ENCODE results near the gene BPIFB1.

BPIFB1 gene, protein sequence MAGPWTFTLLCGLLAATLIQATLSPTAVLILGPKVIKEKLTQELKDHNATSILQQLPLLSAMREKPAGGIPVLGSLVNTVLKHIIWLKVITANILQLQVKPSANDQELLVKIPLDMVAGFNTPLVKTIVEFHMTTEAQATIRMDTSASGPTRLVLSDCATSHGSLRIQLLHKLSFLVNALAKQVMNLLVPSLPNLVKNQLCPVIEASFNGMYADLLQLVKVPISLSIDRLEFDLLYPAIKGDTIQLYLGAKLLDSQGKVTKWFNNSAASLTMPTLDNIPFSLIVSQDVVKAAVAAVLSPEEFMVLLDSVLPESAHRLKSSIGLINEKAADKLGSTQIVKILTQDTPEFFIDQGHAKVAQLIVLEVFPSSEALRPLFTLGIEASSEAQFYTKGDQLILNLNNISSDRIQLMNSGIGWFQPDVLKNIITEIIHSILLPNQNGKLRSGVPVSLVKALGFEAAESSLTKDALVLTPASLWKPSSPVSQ

DNA sequence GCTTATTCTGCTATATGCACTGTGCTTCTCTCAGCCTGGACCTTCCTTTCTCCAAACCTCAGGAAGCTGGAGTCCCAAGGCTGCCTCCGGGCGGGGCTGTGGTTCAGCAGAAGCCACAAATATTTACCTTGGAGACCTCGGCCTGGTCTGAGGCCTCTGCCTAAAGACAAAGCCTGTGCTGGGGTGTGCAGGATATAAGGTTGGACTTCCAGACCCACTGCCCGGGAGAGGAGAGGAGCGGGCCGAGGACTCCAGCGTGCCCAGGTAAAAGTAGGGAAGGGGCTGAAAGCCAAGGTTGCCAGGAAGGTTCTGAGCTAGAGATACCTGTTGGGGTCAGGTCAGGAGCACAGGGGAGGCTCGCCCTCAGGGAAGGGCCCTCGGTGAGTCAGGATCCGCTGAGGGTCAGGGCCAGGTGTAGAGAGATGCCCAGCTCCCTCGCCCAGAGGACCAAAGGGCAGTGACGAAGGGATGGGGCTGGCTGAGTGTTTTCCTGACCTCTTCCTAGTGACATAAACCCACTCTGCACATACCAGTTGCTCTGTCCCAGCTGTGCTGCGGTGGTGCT lies at the start of gene BPIFB1:
Gene BPIFB1 (plus strand): TSS at position 224 of the 565 bp plus-strand sequence. CDS start 2,860 bp downstream, outside the sequence.
- DNase-seq, result no peak

DNA sequence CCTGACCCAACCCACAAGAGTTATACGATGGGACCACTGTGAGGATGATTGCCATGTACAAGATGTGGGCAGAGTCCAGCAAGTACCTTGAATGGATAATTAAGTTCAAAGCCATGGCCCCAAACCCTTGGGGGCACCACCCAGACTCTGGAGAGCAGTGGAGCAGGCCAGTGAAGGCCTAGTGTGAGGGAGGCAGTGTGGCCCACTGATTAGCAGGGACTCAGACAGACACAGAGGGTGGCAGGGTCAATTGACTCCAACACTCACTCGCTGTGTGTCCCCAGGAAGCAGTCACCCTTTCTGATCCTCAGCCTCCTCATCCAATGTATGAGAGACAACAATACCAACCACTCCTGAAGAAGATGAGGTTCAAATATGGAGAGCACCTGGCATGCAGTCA lies 49.0 kb upstream of the BPIFB1 start:
- no peak for DNase-seq

DNA sequence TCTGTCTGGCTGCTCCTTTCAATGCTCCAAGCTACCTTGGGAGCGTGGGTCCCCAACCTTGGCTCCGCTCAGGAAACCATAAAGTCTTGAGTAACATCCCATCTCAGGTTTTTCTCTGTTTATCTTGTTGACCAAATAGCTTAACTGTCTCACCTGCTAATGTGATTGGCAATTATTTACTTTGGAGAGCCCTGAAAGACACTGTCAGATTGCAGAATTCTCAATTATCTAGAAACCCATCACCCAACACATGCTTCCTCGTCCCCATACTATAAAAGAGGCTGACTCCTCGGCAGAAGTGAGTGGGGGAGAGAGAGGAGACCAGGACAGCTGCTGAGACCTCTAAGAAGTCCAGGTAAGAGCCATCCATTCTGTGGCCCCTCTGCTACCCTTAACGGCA lies 47.3 kb upstream of the BPIFB1 start, which contains the start of gene BPIFA1:
Gene BPIFA1 (plus strand): TSS at position 301 of the 400 bp plus-strand sequence. CDS start 1,716 bp downstream, outside the sequence.
- no peak for DNase-seq

DNA sequence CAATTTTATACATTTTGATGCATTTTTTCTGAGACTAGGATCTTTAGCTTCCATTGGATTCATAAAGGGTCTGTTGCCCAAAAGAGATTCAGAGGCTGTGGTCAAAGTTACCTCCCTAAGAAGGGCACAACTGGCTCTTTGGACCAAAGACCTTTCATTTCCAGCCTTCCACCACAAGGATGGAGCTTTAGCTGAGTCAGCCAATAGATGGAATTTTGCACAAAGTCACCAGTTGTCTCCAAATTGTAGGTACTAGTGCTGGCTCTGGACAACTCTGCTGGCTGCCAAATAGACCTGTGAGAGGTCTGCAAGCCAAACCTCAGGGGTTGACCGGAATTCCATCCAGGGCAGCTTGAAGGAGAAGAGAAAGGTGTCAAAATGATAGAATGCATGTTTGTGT lies 46.7 kb upstream of the BPIFB1 start:
- DNase-seq, result no peak

DNA sequence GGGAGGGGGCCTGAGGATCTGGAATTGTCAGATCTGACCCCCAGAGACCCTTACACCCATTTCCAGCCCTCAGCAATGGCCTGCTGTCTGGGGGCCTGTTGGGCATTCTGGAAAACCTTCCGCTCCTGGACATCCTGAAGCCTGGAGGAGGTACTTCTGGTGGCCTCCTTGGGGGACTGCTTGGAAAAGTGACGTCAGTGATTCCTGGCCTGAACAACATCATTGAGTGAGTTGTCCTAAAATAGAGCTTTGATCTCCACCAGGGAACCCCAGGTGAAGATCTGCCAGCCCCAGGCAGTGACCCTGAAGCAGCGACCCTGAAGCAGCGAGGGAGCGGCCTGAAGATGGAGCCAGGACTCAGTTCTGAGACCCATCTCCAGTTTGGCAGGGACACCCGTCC lies 45.0 kb upstream of the BPIFB1 start:
- no peak for DNase-seq

DNA sequence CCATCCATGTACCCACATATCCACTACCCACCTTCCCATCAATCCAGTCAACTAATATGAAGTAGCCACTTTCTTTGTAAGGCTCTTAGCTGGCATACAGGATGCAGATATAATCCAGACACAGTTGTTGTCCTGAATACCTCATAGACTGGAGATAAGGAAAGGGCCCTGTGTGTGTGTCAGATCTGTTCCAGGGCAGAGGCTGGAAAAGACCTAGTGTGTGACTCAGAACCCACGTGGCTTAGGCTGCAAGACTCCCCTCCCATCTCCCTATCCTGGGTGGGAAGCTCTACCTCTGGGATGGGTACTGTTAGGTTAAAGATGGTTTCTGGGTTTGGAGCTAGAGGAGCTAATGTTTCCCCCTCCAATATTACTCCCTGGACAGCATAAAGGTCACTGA lies 43.6 kb upstream of the BPIFB1 start:
- DNase-seq, result no peak

DNA sequence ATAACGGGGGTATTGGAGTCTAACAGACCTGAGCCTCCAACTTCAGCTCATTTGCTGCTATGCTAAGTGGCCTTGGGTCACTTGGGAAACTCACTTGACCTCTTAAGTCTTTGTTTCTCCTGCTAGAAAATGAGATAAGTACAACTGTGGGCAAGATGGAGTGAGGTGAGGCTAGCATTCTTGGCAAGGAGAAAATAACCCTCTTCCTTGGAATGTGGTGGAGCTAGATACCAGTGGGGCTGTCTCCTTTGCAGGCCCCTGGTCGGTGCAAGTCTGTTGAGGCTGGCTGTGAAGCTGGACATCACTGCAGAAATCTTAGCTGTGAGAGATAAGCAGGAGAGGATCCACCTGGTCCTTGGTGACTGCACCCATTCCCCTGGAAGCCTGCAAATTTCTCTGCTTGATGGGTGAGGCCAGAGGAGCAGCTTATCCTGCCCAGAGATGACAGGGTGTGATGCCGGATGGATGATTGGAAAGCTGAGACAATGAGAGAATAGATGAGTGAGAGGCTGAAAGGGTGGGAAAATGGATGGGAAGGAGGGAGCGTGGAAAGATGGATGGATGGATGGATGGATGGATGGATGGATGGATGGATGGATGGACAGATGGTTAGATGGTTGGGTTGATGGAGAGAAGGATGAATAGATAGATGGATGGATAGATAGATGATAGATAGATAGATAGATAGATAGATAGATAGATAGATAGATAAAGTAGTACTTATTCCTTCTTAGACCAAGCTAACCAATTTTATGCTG lies 42.9 kb upstream of the BPIFB1 start:
- DNase-seq, result no peak

DNA sequence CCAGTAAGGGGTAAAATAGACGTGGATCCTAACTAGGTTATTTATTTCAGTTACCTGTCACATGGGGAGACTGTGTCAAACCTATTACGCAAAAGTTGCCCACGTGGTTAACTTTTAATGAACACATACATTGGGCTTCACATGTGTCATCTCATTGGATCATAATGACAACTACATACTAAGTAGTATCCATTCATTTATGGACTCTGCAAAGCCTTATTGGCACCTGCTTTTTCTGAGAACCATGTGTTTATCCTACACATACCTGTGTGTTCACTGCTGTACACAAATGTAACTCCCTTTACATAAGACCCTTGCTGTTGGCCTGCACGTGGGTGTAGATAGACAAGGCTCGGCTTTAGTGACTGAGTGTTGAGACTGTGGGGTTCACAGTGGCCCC lies 42.1 kb upstream of the BPIFB1 start:
- DNase-seq, result no peak

DNA sequence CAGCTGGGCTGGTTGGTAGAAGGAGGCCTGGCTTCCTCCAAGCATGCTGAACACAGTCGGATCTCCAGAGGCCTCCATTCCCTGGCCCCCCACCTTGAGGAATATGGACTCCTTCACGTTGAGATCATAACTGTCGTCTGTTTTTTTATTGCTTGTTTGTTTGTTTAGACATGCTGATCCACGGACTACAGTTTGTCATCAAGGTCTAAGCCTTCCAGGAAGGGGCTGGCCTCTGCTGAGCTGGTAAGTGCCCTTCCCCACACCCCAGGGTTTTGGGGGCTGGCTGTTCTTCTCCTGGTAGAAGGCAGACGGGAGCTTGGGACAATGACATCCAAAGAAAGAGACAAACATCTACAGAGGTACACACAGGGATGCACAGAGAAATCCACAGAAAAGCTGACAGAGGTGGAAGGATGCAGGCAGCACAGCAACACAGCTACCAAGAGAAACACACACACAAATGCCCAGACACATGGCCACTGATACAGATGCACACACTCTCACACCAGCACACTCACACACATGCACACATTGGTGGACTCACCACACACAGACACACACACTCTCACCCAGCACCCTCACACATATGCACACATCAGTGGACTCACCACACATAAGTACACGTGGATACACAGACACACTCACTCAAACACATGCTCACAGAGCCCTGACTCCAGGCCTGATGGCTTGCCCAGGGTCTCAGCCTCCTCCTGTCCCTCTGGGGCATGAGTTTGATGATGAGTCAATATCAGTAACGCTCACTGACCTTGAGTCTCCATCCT lies 40.5 kb upstream of the BPIFB1 start:
- DNase-seq, result no peak

DNA sequence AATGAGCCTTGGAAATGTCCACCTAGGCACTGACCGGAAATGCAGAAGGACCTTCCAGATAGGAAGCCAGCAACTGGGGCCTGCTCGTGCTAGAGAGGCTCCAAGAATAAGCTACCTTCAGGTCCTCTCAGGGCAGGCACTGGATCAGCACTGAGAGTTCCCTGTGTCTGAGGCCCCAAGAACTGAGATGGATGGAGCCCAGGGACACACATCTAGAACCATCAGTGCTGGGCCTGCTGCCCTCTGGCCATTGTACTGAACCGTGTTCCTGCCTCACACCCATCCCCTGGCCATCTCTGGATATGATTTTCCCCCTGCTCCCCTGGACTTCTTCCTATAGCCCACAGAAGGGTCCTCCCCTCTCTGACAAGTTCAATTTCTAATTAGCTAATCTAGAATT lies 36.9 kb upstream of the BPIFB1 start:
- DNase-seq, result no peak

DNA sequence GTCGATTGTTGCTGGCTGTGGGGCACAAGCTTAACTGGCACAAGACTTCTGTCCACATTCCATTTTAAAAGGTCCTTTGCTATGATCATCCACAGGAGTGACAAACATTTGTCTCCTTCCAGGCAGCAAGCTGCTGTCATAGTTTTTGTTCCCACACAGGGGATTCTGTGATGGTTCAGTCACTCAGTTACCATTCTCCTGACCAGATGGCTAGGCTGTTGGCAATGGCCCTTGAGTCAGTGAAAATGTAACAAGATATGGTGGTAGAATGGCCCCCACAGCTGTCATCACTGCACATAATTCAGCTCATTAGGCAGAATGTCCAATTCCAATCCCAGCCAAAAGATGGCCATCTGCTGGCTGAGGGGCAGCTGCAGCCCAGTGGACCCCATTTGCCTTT lies 33.6 kb upstream of the BPIFB1 start:
- DNase-seq, result no peak

DNA sequence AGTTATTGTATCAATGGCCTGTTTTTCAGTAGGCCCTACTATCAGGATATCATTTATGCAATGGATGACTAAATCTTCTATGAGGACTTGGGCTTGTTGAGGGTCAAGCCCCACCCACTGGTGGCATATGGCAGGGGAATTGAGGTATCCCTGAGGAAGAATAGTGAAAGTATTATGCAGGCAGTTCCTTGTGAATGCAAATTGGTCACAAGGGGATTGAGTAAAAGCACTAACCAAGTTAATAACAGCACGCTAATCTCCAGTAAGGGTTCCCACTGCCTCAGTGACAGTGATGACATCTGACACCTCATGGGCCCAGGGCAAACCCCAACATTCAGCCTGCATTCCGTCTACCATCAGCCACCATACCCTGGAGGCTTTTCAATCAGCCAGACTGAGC lies 32.3 kb upstream of the BPIFB1 start:
- no peak for DNase-seq

DNA sequence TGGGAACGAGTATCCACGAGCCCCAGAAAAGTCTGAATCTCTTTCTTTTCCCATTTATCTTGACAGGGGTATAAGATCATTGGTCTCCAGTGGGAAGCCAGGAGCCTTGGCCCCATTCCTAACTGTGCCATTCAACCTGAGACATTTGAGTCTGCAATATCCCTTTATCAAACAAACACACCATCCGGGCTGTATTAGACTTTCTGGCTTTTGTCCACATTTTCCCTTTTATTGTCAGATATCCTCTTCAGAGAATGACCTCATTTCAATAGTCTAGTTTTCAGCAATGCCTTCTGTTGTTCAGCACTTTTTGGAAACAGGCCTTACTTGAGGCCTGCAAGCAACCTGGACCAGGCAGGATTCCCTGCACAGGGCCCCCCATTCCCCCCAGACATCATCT lies 31.5 kb upstream of the BPIFB1 start:
- DNase-seq, result no peak

DNA sequence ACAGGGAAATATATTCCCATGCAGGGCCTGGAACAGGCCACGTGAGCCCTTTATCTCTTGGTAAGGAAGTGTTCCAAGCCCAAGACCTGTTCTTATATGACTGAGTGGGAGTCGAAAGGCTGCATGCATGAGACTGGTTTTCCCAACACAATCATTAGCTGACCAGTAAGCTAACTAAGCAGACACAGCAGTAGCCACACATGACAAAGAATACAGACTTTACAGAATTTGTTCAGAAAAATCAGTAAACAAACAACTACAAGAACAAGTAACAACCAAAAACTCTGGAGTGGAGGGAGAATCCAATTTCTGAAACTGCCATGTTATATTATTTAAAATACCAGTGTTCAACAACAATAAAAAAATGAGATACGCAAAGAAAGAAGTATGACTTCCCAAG lies 30.6 kb upstream of the BPIFB1 start:
- no peak for DNase-seq

DNA sequence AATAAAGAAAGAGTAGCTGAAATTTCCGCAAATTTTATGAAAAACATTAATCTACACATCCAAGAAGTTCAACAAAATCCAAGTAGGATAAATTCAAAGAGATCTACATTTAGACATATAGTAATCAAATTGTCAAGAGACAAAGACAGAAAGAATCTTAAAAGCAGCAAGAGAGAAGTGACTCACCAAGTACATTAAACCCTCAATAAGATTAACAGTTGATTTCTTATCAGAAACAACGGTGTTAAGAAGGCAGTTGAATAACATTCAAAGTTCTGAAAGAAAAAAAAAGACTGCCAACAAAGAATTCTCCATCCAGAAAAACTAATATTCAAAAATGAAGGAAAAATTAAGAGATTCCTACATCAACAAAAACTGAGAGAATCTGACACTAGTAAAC lies 28.0 kb upstream of the BPIFB1 start:
- DNase-seq, result no peak

DNA sequence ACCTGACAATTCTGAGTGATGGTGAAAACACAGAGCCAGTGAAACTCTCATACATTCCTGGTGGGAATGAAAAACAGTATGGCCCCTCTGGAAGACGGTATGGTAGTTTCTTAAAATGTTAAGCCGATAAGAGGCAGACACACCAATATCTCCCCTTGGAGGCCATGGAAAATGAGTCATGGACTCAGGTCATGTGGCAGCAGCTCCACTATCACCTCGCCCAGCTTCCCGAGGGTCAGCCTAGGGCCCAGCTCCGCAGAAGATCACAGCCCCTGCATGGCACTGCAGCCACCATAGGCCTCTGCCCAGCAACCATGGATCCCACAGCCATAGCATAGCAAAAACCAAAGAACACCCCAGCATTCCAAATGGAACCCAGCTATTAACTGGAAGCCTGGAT lies 25.8 kb upstream of the BPIFB1 start:
- DNase-seq, result no peak

DNA sequence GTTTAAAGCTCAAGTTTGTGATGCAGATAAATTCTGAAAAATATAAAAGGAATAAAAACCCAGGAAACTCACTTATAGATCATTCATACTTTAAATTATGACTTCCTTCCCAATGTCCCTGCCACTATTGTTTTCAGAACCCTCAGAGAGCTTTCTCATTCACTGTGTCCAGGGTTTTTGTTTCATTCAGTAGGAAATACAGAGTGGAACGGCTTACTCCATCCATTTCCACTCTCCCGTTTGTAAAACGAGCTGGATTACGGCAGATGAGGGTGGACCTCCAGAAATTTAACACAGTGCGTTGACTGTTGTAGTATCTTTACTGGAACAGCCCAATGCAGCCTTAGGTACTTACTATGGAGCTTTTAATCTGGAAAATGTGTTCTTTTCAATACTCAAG lies 23.6 kb upstream of the BPIFB1 start:
- no peak for DNase-seq

DNA sequence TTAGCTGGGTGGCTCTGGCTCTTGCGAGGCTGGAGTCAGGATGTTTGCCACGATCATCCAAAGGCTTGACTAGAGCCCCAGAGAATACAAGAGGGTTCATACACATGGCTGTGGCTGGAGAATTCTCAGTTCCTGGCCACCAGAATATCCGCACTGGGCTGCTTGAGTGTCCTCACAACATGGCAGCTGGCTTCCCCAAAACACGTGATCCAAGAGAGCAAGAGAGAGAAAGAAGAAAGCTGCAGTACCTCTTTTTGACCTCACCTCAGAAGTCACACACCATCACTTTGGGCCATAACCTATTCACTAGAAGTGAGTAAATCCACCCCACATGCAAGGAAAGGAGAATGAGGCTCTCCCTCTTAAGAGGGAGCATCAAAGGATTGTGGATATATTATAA lies 21.5 kb upstream of the BPIFB1 start:
- no peak for DNase-seq

DNA sequence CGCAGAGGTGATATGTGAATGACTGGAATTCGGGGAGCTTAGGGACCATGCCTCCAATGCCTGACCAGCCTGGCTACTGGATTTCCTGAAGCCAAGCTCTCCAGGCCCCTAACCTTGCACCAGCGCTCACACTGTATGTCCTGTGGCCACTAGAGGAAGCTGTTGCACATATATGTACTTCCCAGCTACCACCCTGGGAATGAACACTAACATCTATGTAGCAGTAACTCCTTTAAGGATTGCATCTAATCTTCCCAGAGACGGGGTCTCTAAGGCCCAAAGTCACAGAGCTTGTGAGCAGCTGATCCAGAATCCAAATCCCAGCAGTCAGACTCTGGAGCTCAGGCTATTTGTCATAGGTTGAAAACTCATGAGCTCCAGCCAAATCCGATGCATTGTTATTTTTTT lies 20.4 kb upstream of the BPIFB1 start:
- no peak for DNase-seq

DNA sequence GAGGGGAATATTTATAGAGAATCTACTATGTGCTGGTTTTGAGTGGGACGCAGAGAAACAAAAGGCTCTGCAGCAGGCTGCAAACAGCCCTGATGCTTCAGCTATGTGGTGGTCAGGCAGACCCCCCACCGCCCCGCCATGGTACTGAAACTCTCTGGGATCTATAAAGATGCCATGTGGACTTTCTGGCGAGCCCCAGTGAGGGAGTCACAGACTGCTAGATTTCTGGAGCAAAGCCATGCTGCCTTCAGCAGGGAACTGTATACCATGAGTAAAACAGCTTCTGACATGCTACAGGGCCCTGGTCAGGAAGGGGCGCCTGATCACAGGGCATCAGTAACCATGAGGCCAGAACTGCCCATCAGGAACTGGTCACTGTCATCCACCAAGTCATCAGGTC lies 19.2 kb upstream of the BPIFB1 start:
- DNase-seq, result no peak

DNA sequence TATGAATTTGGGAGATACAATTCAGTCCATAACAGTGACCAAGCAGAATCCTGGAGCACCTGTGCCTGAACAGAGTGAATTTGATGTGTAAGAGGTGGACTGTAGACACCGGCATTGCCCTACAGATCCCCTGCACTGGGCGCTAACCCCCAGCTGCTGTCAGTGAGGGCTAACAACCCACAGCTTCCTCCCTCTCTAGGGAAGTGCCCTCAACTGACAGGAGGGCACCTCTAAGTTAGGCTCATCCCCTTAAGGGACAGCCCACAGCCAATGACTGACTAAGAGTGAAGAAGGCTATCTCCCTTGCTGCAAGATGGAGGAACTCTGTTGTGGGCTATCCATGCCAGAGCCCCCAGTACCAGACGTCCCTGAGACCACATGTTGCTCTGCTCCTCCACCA lies 15.3 kb upstream of the BPIFB1 start:
- DNase-seq, result no peak

DNA sequence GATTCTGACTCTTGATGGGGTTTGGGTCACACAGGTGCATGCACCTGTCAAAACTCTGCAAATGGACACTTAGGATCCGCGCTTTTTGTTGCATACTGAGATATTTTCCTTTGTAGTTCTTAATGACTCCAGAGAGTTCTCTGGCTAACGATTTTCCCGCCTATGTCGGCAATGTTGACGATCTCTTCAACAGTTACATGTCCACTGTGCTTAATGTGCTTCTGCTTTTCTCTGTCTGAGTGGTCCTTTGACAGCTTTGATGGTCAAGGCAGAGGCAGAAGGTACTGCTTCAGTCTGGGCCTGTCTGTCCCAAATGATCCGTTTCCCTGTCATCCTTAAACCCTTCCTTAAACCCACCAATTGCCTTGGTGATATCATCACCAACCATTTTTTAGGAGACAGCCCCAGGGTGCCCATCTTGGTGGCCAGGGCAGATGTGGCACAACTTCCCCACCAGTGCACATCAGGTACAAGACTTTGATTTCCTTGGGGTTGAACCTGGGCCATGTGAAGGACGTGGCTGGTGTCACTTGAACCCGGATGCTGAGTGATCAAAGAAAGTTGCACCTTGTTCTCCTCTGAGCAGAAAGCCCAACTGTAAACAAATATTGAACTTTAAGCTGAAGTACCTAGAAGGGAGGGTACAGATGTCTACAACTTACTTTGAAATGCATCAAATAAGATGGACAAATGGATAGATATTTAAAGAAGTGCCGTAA lies 10.7 kb upstream of the BPIFB1 start:
- no peak for DNase-seq

Data from activated naive CD4-positive, alpha-beta T cell (primary cell).